GM21360 (cell line): Measurements from ENCODE around the gene PIPOX.

Experiments used
- ATAC-seq: cut with Tn5 transposase; IDR thresholded peaks from one replicate; pipeline ENCODE4 v1.9.1; 2021; ENCODE audit warnings: mild to moderate bottlenecking, moderate library complexity; ENCODE audit not compliant: unreplicated experiment

PIPOX gene, protein sequence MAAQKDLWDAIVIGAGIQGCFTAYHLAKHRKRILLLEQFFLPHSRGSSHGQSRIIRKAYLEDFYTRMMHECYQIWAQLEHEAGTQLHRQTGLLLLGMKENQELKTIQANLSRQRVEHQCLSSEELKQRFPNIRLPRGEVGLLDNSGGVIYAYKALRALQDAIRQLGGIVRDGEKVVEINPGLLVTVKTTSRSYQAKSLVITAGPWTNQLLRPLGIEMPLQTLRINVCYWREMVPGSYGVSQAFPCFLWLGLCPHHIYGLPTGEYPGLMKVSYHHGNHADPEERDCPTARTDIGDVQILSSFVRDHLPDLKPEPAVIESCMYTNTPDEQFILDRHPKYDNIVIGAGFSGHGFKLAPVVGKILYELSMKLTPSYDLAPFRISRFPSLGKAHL

DNA sequence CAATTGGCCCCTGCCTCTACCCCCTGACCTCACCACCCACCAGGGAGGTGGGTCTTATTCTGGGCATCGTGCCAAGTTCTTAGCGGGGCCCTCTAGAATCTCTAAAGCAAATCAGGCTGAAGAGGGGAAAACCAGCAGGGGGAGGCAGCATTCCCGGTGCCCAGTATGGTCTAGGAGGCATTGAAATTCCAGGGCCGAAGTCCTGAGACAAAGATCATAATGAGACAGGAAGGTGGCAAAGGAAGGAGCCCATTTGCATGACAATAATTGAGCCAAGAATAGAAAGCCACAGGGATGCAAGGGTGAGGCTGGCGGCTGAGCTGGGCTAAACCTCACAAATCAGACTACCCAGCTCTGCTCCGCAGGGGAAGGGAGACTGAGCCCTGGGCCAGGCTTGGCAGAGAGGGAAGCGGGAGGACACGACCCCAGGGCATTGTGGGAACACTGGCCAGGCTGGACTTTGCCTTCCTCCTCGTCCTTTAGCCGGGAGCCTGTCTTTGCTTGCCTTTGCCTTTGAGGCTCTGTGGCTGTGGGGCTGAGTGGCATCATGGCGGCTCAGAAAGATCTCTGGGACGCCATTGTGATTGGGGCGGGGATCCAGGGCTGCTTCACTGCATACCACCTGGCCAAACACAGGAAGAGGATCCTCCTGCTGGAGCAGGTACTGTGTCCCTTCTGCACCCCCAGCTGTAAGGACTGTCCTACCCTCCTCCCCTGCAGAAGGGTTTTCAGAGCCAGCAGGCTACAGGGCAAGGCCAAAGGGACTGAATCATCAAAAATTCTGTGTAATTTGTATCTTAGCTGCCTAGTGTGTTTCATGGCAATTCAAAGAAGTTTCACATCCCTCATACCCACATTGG, at the start of gene PIPOX:
PIPOX (plus strand) TSS at position 463 of the 860 bp plus-strand sequence; CDS start at position 548, 85 bp downstream.
- ATAC-seq: no peak

GRCh38 chr17:28993645-28994426, 49.1 kb upstream of the PIPOX start:
- ATAC-seq: no peak

DNA sequence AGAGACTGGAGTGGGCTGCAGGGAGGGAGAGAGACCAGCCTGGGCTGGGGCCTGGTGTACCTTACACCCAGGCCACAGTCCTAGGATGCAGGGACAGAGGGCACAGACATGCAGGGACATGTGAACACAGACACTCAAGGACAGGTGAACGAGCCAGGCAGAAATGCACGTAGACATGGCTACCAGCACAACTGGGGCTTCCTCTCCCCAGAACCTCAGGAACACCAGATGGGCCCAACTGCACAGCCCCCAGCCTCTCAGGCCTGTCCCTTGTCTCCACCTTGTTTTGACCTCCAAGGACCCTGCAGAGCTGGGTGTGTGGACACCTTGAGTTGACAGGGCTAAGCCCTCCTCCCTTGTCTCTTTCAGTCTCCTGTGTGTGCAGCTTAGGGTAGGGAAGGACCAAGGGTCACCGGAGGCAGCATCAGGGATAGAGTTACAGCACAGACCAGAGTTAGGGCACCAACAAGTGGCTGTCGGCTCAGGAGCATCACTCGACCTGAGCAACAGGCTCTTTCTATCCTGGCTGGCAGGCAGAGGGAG, 46.3 kb upstream of the PIPOX start:
- ATAC-seq: no peak

- ATAC-seq: no peak
Observed at GRCh38 chr17:28997806-28998205, 45.1 kb upstream of the PIPOX start.

DNA sequence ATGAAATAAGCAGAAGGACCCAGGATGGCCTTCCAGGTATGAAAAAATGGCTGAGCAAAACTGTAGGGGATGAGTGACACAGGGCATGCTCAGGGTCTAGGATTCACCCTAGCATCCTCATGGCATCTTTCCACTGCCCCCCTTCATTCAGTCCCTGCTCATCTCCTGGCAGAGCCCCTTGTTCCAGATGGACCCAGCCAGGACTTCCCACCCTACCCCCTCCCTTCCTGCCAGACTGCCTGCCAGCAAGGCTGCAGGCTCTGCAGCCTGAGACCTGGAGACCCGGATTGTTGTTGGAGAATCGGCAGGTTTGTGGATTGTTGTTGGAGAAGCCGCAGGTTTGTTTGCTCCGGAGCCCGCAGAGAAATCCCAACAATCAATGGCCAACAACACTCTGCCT, 43.7 kb upstream of the PIPOX start:
- no peak for ATAC-seq

GRCh38 chr17:29000973-29001372, 42.0 kb upstream of the PIPOX start:
- no peak for ATAC-seq

- no peak for ATAC-seq
Observed at GRCh38 chr17:29002811-29003210, 40.1 kb upstream of the PIPOX start.

DNA sequence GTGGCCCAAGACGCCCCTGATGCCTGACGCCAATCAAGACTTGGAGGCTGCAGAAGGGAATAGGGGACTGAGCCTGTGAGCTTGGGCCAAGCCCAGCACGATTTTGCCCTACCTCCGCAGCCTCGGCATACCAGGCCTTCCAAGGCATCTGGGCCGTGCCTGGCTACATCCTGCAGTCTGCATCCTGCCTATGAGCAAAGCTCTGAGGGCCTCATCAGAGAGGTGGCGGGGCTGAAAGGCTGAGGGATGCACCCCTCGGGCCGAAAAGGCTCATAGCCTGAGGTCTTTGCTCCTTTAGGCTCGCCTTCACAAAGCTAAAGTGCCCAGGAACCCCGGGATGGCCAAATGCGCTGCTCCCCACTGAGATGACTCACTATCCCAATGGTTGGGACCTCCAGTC, 39.7 kb upstream of the PIPOX start:
- ATAC-seq: no peak

DNA sequence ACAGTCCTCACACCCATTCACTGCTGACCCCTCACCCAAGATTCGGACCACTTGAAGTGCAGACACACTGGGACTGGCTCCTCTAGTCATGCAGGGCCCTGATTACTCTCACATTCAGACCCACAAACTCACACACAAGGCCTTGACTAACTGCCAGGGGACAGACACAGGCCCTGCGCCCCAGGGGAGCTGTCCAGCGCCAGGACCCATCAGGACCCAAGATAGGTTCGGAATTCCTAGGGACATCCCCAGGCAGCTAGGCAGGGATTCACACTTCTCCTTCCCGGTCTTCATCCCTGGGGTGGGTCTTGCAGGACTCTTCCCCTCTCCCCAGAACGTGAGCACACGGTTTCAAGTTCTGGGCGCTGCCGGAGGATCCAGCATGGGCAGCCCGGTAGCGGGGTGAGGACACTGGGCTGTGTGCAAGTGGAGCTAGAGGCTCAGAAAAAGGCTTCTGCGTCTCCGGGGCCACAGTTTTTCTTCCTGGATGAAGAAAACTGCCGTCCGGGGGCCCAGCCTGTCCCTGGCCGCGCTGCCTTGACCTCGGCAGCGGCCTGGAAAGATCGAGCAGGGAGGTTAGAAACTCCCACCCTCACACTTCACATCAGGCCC, 38.8 kb upstream of the PIPOX start:
- no peak for ATAC-seq

- no peak for ATAC-seq
Observed at GRCh38 chr17:29005936-29006511, 36.9 kb upstream of the PIPOX start, which contains the start of gene SEZ6. TSS of gene SEZ6 (minus strand) at chr17:29006033. CDS start at chr17:29005869, 164 bp downstream.

DNA sequence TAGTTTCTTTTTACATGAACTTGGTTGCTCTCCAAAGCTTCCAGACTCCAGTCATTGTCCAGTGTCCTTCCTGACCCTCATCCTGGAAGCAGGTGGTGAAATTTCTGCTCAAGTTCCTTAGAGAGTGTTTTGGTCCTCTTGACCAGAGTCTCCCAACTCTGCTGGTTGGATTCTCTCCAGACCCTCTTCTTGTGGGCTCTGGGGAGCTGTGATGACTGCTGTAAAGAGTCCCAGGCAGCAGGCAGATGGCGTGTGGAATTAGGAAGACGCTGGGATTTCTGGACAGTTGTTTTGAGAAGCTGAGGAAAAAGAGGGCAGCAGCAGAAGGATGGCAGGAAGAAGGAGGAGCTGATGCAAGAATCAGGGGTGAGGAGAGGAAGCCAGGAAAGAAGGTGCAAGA, 35.5 kb upstream of the PIPOX start:
- ATAC-seq: no peak

DNA sequence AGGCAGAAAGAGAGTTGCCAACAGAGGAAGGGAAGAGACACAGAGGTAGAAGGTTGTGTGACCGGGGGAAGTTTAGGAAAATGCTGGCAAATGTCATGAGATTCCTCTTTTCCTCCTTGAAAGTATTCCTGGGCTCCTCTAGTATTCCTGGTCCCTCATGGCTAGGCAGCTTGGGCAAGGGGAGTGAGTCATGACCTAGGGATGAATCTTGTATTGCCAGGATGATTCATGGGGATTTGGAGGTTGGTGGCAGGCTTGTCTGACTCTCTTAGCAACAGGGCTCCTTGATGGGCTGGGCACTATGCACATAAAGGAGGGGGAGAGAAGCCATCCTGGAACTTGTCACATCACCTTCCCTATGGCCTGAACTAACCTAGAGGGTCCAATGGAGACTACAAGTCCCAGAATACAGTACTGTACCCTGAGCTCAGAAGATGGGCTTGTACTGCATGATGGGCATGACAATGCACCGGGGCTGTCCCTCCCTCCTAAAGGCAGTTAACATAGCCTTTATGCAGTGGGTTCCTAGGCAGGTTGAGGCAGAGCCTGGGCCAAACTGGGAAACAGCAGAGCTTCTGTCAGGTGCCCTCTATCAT, 35.0 kb upstream of the PIPOX start:
- ATAC-seq: no peak

- ATAC-seq: no peak
Observed at GRCh38 chr17:29008591-29008990, 34.4 kb upstream of the PIPOX start.

GRCh38 chr17:29010129-29010528, 32.8 kb upstream of the PIPOX start:
- no peak for ATAC-seq

- no peak for ATAC-seq
Observed at GRCh38 chr17:29010586-29010985, 32.4 kb upstream of the PIPOX start.

DNA sequence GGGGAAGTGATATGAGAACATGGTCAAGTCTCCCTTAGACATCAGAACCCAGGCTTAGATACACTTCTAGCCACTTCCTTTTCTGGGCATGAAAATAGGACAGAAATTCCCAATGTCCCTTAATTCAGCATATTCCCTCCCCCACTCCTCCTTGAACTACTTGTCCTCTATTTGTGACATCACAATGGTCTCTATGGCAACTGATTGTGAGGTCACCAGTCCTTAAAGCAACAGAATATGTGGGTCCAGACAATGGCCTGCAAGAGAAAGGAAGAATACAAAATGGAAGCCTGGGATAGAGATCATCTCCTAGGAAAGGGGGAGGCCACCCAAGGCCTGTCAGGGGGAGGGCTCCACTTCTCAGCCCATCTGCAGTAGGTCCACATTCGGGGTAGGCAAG, 30.4 kb upstream of the PIPOX start:
- no peak for ATAC-seq

- no peak for ATAC-seq
Observed at GRCh38 chr17:29014716-29015115, 28.2 kb upstream of the PIPOX start.

DNA sequence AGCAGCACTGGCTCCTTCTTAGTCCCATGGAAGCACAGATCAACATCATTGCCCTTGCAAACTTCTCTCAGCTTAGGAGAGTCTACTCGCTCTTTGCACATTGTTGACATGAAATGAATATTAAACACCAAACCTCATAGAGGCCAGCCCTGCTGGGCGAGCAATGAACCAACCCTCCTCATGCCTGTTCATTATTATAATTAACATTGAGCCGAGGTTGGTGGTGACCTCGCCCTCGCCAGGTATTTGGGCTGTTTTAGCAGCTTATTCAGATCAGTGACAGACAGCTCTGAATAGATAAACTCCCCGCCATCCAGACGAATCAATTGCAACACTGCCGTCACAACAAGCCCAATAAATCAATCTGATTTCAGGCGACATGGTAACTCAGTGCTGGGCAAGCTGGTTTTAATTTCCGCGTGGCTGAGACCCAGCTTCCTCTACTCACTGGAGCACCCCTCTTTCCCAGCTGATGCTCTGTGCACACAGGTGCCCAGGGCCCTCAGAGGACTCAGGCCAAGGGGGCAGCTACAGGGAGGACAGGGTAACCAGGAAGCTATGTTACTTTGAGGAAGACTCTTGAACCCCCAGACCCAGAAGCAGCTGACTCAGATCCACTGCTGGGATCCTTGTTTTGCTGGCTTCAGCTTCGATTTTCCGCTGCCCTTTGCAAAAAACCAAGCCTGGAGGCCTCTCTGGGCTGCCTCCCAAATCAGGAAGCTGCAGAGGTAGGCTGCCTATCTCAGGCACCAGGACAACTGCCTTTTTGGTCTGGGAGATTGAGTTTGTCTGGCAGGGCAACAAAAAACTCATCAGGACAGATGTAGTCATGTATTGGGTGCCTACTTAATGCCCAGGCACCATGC, 26.4 kb upstream of the PIPOX start:
- no peak for ATAC-seq
